Adrenal gland (tissue), 5 donors: ENCODE results near the gene TJP3.

Source experiments
- POLR2A ChIP-seq, 2 donors: fragments of 450-650 bp; IDR thresholded peaks; one replicate each; pipeline ENCODE4 v1.6.1; 2017; ENCODE audit warnings: antibody characterized with exemption in 2 of 2, mild to moderate bottlenecking in 2 of 2, moderate library complexity in 1 of 2
- TF ChIP-seq, protein P1 (sequence below), 6 experiments: fragments of 450-650 bp in 4 of 6; fragments of 200-600 bp in 2 of 6; sonication (generic) in 1 of 6; IDR thresholded peaks; 1 replicate in 5 of 6; 2 replicates in 1 of 6; pipeline versions ENCODE4 v1.5.1 to v1.8.0; 2016 to 2021; ENCODE audit warnings: antibody characterized with exemption in 6 of 6, mild to moderate bottlenecking in 2 of 6, moderate library complexity in 1 of 6
- donor health status: DM: no; HTN: no; CAD: no.

DNA sequence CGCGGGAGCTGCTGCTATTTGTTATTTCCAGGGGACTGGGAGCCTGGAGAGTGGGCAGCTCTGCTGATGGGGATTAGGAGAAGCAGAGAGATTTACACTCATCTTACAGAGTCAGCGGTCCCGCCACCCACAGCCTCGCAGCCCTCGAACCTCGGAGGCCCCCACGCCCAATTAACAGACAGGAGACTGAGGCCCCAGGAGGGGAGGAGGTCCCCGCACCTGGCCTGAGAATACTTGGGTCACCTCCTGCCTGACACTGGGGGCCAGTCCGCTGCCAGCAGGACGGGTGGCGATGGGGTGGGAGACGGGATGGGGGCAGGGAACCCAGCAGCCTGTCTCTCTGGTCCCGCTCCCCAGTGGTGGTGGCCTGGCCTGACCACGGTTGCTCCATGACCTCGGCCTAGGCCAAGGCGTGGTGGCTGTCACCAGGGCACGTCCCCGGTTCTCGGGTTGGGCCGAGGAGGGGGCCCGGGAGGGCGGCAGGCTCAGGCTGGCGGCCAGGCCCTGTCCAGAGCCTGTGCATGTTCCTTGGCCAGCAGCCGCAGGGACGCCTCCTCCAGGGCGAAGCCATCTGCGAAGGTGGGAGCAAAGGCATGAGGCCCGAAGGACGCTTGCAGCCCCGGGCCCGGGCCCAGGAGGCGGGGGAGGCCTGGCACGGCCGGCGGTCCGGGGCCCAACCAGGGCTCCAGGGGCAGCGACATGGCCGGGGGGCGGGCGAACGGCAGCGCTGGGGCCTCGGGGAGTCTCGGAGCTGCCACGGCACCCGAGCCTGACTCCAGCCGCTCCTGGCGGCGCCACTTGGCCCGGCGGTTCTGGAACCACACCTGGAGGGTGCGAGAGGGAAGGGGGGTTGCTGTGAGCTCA is 62.2 kb downstream of the TJP3 start:
- TF ChIP-seq, protein P1, sequence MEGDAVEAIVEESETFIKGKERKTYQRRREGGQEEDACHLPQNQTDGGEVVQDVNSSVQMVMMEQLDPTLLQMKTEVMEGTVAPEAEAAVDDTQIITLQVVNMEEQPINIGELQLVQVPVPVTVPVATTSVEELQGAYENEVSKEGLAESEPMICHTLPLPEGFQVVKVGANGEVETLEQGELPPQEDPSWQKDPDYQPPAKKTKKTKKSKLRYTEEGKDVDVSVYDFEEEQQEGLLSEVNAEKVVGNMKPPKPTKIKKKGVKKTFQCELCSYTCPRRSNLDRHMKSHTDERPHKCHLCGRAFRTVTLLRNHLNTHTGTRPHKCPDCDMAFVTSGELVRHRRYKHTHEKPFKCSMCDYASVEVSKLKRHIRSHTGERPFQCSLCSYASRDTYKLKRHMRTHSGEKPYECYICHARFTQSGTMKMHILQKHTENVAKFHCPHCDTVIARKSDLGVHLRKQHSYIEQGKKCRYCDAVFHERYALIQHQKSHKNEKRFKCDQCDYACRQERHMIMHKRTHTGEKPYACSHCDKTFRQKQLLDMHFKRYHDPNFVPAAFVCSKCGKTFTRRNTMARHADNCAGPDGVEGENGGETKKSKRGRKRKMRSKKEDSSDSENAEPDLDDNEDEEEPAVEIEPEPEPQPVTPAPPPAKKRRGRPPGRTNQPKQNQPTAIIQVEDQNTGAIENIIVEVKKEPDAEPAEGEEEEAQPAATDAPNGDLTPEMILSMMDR (IDR thresholded peaks at IDR 0.05): no peak
- TF ChIP-seq POLR2A (IDR thresholded peaks at IDR 0.05): no peak
